GM12874 (cell line): ENCODE results near the gene CDC42EP1.

Experiments used
- CTCF ChIP-seq: IDR thresholded peaks from 2 replicates; pipeline ENCODE4 v1.5.1; 2011; ENCODE audit warnings: low read depth, mild to moderate bottlenecking, control low read depth, low read length, moderate library complexity; ENCODE audit not compliant: insufficient read depth

The CDC42EP1 gene

GRCh38 chr22:37566329-37566837 lies 6.1 kb downstream of the CDC42EP1 start:
- TF ChIP-seq CTCF = no peak

- TF ChIP-seq CTCF = peak; percentile 97
These were observed 6.9 kb downstream of the CDC42EP1 start for GRCh38 chr22:37566903-37567798.

GRCh38 chr22:37568012-37568411 lies 7.7 kb downstream of the CDC42EP1 start:
- TF ChIP-seq CTCF = no peak

GRCh38 chr22:37568448-37569008 lies 8.2 kb downstream of the CDC42EP1 start:
- TF ChIP-seq CTCF = no peak

GRCh38 chr22:37569009-37569920 lies 9.0 kb downstream of the CDC42EP1 start:
- TF ChIP-seq CTCF = no peak

- no peak for TF ChIP-seq CTCF
These were observed 9.8 kb downstream of the CDC42EP1 start for GRCh38 chr22:37569921-37570660.
